Chondrocyte (in vitro differentiated cells): ENCODE data around the gene ANKRD11. TPM values are rescaled to one million over a fixed set of nuclear protein-coding genes. Genes with fewer than 3 reads are reported as not detected.

Source experiments
- DNase-seq: peaks from one replicate; pipeline ENCODE4 v3.0.0; 2021; ENCODE audit warnings: mixed read lengths, low spot score
- H3K27ac Mint-ChIP-seq: one replicate; pipeline ENCODE4 v1.8.0; 2021; ENCODE audit warnings: mild to moderate bottlenecking, moderate library complexity, mixed read lengths; ENCODE audit not compliant: unreplicated experiment
- H3K27me3 Mint-ChIP-seq: 2 replicates; pipeline ENCODE4 v1.8.0; 2021; ENCODE audit warnings: low read depth, mixed read lengths
- H3K36me3 Mint-ChIP-seq: 2 replicates; pipeline ENCODE4 v1.8.0; 2021; ENCODE audit warnings: low read depth, mixed read lengths
- H3K4me1 Mint-ChIP-seq: 2 replicates; pipeline ENCODE4 v1.8.0; 2021; ENCODE audit warnings: low read depth, mild to moderate bottlenecking, mixed read lengths
- H3K4me3 Mint-ChIP-seq: one replicate; pipeline ENCODE4 v1.8.0; 2021; ENCODE audit warnings: mild to moderate bottlenecking, moderate library complexity, mixed read lengths; ENCODE audit not compliant: unreplicated experiment
- H3K9me3 Mint-ChIP-seq: 2 replicates; pipeline ENCODE4 v1.8.0; 2021; ENCODE audit warnings: low read depth, mixed read lengths
- total RNA-seq: library from RNA; stranded (reverse); gene quantifications from 3 replicates; pipeline ENCODE4 v1.2.1, GENCODE V29; 2021
- TF ChIP-seq, protein P1 (sequence below): fragments of 200-600 bp; sonication (generic); IDR thresholded peaks from 2 replicates; pipeline ENCODE4 v1.5.0; 2021; ENCODE audit warnings: antibody characterized with exemption, mild to moderate bottlenecking, moderate library complexity

Gene ANKRD11
- total RNA-seq, 1 donor from 2014 or later: 180 TPM

DNA sequence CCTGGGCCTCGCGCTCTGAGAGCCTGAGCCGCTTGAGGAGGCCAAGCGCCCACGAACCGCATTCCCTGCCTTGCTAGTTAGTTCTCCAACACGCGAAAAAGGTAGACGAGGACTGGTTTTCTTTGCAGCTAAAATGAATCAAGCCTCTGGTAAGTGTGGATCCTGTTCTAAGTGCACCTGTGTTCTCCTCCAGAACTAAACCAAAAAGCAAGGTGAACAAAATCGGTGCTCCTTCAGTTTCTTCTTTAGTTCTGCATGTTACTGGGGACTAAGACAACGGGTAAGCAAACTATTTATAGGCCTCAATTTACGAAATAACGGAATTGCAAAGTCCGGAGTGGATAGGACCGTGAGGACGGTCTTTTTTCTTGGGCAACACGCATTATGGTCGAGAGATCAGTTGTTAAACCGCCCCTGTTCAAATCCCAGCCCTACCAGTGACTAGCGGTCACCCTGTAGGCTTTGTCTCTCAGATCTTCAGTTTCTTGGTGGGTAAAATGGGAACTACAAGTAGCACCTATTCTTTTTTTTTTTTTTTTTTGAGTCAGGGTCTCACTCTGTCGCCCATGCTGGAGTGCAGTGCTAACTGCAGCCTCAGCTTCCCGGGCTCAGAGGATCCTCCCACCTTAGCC lies 993 bp upstream of the ANKRD11 start:
- peak overlapping the region; percentile 75 for H3K4me3 Mint-ChIP-seq
- no peak for DNase-seq
- H3K36me3 Mint-ChIP-seq: peaks cover 2% of the 10 kb centered on the region
- H3K9me3 Mint-ChIP-seq: no peaks in the 10 kb centered on the region
- peaks cover 50% of the 10 kb centered on the region for H3K4me1 Mint-ChIP-seq
- no peaks in the 10 kb centered on the region for H3K27me3 Mint-ChIP-seq
- peak overlapping the region; percentile 91 for H3K27ac Mint-ChIP-seq
- TF ChIP-seq, protein P1, sequence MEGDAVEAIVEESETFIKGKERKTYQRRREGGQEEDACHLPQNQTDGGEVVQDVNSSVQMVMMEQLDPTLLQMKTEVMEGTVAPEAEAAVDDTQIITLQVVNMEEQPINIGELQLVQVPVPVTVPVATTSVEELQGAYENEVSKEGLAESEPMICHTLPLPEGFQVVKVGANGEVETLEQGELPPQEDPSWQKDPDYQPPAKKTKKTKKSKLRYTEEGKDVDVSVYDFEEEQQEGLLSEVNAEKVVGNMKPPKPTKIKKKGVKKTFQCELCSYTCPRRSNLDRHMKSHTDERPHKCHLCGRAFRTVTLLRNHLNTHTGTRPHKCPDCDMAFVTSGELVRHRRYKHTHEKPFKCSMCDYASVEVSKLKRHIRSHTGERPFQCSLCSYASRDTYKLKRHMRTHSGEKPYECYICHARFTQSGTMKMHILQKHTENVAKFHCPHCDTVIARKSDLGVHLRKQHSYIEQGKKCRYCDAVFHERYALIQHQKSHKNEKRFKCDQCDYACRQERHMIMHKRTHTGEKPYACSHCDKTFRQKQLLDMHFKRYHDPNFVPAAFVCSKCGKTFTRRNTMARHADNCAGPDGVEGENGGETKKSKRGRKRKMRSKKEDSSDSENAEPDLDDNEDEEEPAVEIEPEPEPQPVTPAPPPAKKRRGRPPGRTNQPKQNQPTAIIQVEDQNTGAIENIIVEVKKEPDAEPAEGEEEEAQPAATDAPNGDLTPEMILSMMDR: peak; percentile 60

DNA sequence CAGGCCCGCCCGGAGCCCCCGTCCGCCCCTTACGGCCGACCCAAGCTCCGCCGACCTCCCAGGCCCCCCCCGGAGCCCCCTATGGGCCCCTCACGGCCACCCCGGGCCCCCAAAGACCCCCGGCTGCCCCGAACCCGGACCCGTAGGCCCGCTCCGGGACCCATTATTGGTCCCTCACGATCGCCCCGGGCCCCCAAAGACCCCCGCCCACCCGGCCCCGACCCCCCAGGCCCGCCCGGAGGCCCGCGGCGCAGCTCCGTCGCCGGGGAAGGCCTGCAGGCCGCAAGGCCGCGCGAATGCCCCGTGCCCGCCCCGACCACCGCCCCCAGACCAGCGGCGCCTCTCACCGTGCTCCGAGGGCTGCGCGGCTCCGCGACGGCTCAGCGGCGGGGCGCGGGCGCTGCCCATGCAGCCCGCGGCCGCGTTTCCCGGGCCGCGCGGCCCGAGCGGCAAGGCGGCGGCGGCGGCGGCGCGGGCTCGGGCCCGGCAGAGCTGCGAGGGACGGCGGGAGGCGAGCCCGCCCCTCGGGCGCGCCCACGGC lies 393 bp downstream of the ANKRD11 start:
- TF ChIP-seq, protein P1: no peak
- Mint-ChIP-seq H3K4me1 (peaks cover 59% of the 10 kb centered on the region), H3K9me3 (no peaks in the 10 kb centered on the region), H3K27ac (no peak overlapping the region), H3K4me3 (no peak overlapping the region), H3K27me3 (no peaks in the 10 kb centered on the region), H3K36me3 (peaks cover 4% of the 10 kb centered on the region)
- no peak for DNase-seq

DNA sequence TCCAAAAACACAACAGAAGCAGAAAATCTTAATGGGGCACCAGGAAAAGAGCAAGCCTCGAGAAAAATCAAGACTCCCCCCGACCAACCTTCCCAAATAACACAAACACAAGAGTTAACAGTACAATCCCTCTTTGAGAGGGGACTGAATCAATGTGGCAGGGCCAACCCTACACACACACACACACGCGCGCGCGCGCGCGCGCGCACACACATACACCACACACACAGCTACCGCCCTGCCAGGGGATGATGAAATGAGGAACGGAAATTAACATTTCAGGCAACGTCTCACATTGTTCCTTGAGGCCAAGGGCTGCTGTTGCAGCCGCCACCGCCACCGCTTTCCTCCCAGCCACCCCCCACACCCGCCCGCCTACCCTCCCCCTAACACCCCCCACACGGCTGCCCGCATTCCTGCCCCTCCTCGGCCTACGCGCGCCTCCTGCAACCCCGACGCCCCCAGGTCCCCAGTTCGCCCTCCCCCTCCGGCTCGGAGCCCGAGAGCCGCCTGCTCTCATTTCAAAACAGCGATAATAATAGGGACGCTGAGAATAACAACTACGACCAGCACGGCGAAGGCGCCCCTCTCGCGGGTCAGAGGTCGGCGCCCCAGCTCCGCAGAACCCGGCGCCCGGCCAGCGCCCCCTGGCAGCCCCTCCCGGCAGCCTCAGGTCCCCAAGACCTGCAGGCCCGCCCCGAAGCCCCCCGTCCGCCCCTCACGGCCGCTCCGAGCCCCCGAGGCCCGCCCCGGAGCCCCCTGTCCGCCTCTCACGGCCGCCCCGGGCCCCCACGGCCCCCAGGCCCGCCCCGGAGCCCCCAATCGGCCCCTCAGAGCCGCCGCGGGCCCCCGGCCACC lies 1.1 kb downstream of the ANKRD11 start:
- Mint-ChIP-seq H3K27ac (peak overlapping the region; percentile 99), H3K4me1 (peaks cover 63% of the 10 kb centered on the region), H3K36me3 (peaks cover 4% of the 10 kb centered on the region), H3K9me3 (no peaks in the 10 kb centered on the region), H3K4me3 (peak overlapping the region; percentile 87), H3K27me3 (no peaks in the 10 kb centered on the region)
- DNase-seq: no peak
- TF ChIP-seq, protein P1: peak; percentile 50

DNA sequence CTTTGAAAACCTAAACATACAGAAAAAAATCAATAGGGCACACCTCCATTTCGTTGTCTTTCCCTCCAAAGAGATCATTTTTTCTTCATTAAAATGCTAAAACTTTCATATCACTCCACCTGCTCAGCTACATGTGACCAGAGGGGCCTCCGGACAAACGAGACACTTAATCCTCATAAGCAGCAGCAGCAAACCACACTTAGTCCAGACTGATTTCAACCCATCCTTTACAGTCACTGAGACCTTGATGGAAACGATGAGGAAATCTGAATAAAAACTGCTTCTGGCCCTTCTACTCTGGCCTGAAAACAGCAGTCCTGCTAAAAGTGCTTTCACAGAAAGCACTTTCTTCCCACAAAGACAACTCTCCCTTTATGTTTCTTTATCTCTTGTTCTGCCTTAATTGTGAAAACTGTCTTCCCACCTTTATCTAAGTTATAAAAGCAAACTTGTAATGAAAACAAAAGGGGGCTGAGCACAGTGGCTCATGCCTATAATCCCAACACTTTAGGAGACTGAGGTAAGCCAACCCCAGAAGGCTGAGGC lies 4.6 kb downstream of the ANKRD11 start:
- DNase-seq: no peak
- peaks cover 4% of the 10 kb centered on the region for H3K36me3 Mint-ChIP-seq
- no peaks in the 10 kb centered on the region for H3K27me3 Mint-ChIP-seq
- H3K27ac Mint-ChIP-seq: peak overlapping the region; percentile 77
- TF ChIP-seq, protein P1: no peak
- no peak overlapping the region for H3K4me3 Mint-ChIP-seq
- H3K9me3 Mint-ChIP-seq: no peaks in the 10 kb centered on the region
- peaks cover 77% of the 10 kb centered on the region for H3K4me1 Mint-ChIP-seq
